ENCODE measurements around the gene PLCH1. TPM values are rescaled to one million over a fixed set of nuclear protein-coding genes. Genes with fewer than 3 reads are reported as not detected.

The PLCH1 gene
- total and polyA plus RNA-seq, 10 of the 15 experiments (the other 5 are each of a cell fraction or from before 2014, with no cell fraction given), result 0.03 to 0.22 (median 0.04) TPM; not detected in 5

DNA sequence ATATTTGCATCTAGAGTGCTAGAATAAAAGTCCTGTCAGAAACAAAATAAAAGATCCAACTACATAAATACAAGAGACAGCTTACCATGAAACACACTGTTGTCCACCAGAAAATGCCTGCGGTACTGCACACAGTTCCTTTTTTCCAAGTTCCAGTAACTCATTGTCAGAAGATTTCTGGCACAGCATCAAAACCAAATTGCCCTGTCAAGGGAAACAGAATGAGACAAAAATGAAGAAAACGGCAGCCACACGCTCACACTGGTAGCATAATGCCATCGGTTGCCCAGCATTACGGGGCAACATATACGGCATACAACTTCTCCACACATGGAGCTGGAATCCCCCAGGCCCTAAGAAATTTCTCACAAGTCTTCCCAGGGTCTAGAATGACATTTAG lies 40.8 kb downstream of the PLCH1 start:
- no peak overlapping the region for H3K4me3 ChIP-seq
- POLR2A ChIA-PET, result no interaction called here
- SMC1A ChIA-PET (ENCODE audit: uncharacterized antibody, unreplicated experiment), result no interaction called here
- DNase-seq (ENCODE audit: low read depth, low spot score) (no peak), ATAC-seq (no peak), FAIRE-seq (no peak)
- no peaks in the 10 kb centered on the region for H3K4me1 ChIP-seq (ENCODE audit: control insufficient read depth, insufficient read depth, low read length)
- CTCF ChIA-PET, result interaction anchor here (1.1 to 5.8 kb wide), 4 partner anchors 7 to 352 kb away, joined by 3 to 64 read pairs (median 46); no protein-coding TSS in a partner anchor
- no peak overlapping the region for H3K9ac ChIP-seq (ENCODE audit: control insufficient read depth, insufficient read depth, low read length)
- TF ChIP-seq RAD21 (IDR thresholded peaks at IDR 0.05; ENCODE audit: insufficient read depth, low read depth, low read length) (no peak), ZZZ3 (IDR thresholded peaks at IDR 0.05; ENCODE audit: control insufficient read depth, insufficient read length, low read depth) (no peak)
- no peaks in the 10 kb centered on the region for H4K20me1 ChIP-seq (ENCODE audit: control insufficient read depth, insufficient read depth)
- H3K27me3 ChIP-seq (replicated peaks in 1 of 2; ENCODE audit: control insufficient read depth in 2 of 2, insufficient read depth in 2 of 2, low read length in 1 of 2), result no peaks in the 10 kb centered on the region
- intact Hi-C loops (cut with micrococcal nuclease; ENCODE audit: unreplicated experiment), result loop anchor here (5.0 kb wide), 2 partner anchors 132 to 947 kb away; no protein-coding TSS in a partner anchor
- H2AFZ ChIP-seq (ENCODE audit: control insufficient read depth, low read depth, low read length), result no peak overlapping the region
- no peak overlapping the region for H3K27ac ChIP-seq (ENCODE audit: control insufficient read depth, insufficient read depth)
- RAD21 ChIA-PET (ENCODE audit: unreplicated experiment), result interaction anchor here (3.2 kb wide), 1 partner anchor 322 kb away, joined by 26 read pairs; no protein-coding TSS in a partner anchor
- 15% methylated on average over 6 of the region's 6 CpGs for WGBS (ENCODE audit: insufficient coverage, insufficient replicate concordance, low lambda C conversion rate, missing lambda C conversion rate)
- no TSS peak for BruUV-seq (replicated peaks)
- H3K9me3 ChIP-seq (replicated peaks; ENCODE audit: control insufficient read depth, insufficient read depth, low read length), result no peaks in the 10 kb centered on the region
- no peak overlapping the region for H3K4me2 ChIP-seq (ENCODE audit: control insufficient read depth, insufficient read depth)
- H3K36me3 ChIP-seq (ENCODE audit: control insufficient read depth in 2 of 2, insufficient read depth in 2 of 2, low read length in 1 of 2), result no peaks in the 10 kb centered on the region
- no peaks in the 10 kb centered on the region for H3K79me2 ChIP-seq (ENCODE audit: control insufficient read depth, insufficient read depth, low read length)
- in situ Hi-C loops (cut with MboI), result loop anchor here (5.0 kb wide), 2 partner anchors 322 to 347 kb away; no protein-coding TSS in a partner anchor

DNA sequence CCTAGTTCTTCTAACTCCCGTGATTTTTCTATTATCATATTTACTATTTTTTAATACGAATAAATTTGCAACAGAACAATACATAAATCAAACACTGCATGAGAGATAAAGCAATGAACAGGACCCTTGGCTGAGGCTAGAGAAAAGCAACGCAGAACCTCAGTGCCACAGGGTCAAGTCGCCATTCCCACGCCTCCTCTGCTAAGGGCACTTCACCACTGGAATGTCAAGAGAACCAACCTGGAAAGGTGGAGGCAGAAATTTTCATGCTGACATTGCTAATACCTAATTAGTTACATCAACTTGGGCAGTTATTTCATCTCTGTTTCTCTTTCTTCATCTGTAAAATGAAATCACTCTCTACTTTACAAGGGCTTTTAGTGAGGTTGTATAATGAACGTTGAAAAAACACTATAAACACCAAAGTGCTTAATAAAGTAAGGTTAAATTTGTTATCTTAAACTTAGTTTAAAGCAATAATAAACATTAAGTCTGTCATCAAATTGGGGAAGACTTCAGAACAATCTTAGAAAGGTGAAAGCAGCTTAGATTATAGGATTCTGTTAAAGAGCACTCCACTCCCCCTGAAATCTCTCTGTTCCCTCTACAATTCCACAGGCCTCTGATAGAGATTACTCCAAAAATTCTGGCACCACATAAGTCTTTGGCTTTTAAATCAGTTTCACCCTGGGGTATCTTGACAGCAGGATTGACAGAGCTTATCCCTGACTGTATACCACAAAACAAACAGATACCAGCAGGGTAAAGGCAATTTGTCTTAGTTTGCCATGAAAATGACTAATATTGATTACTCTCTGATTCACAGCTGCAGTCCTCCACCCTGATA lies 41.9 kb downstream of the PLCH1 start:
- no peak for ATAC-seq
- H4K20me1 ChIP-seq (ENCODE audit: control insufficient read depth, insufficient read depth), result no peaks in the 10 kb centered on the region
- RAD21 ChIA-PET (ENCODE audit: unreplicated experiment), result interaction anchor here (0.7 to 3.8 kb wide), 10 partner anchors 8 to 1369 kb away, joined by 3 to 26 read pairs (median 5); no protein-coding TSS in a partner anchor
- H3K36me3 ChIP-seq (ENCODE audit: control insufficient read depth in 2 of 2, insufficient read depth in 2 of 2, low read length in 1 of 2), result no peaks in the 10 kb centered on the region
- CTCF ChIA-PET, result interaction anchor here (0.8 to 5.8 kb wide), 24 partner anchors 8 to 799 kb away, joined by 3 to 64 read pairs (median 4); partner anchors contain the start of gene C3orf33
- no peak overlapping the region for H3K4me3 ChIP-seq
- no peak overlapping the region for H3K9ac ChIP-seq (ENCODE audit: control insufficient read depth, insufficient read depth, low read length)
- under 1% methylated on average over 6 of the region's 6 CpGs for WGBS (ENCODE audit: insufficient coverage, insufficient replicate concordance, low lambda C conversion rate, missing lambda C conversion rate)
- H3K27me3 ChIP-seq (replicated peaks in 1 of 2; ENCODE audit: control insufficient read depth in 2 of 2, insufficient read depth in 2 of 2, low read length in 1 of 2), result no peaks in the 10 kb centered on the region
- no peaks in the 10 kb centered on the region for H3K79me2 ChIP-seq (ENCODE audit: control insufficient read depth, insufficient read depth, low read length)
- H3K4me1 ChIP-seq (ENCODE audit: control insufficient read depth, insufficient read depth, low read length), result no peaks in the 10 kb centered on the region
- no peak overlapping the region for H3K27ac ChIP-seq (ENCODE audit: control insufficient read depth, insufficient read depth)
- BruUV-seq (replicated peaks), result no TSS peak
- POLR2A ChIA-PET, result no interaction called here
- FAIRE-seq, result no peak
- H3K9me3 ChIP-seq (replicated peaks; ENCODE audit: control insufficient read depth, insufficient read depth, low read length), result no peaks in the 10 kb centered on the region
- DNase-seq (ENCODE audit: low read depth, low spot score), result no peak
- no peak overlapping the region for H3K4me2 ChIP-seq (ENCODE audit: control insufficient read depth, insufficient read depth)
- SMC1A ChIA-PET (ENCODE audit: uncharacterized antibody, unreplicated experiment), result interaction anchor here (0.6 to 2.5 kb wide), 8 partner anchors 9 to 1596 kb away, joined by 3 to 27 read pairs (median 4); no protein-coding TSS in a partner anchor
- in situ Hi-C loops (cut with MboI) (loop anchor here (5.0 kb wide), 2 partner anchors 321 to 346 kb away; no protein-coding TSS in a partner anchor), intact Hi-C loops (cut with micrococcal nuclease; ENCODE audit: unreplicated experiment) (loop anchor here (1.0 to 5.0 kb wide), 4 partner anchors 131 to 946 kb away; no protein-coding TSS in a partner anchor)
- no peak overlapping the region for H2AFZ ChIP-seq (ENCODE audit: control insufficient read depth, low read depth, low read length)
- no peak for TF ChIP-seq POLR2AphosphoS2 (IDR thresholded peaks at IDR 0.05; ENCODE audit: low read depth, low read length)
- no peak for TF ChIP-seq CBFB (IDR thresholded peaks at IDR 0.05; ENCODE audit: low read depth)
- TF ChIP-seq BHLHE40 (IDR thresholded peaks at IDR 0.05; ENCODE audit: borderline replicate concordance in 1 of 2, low read depth in 2 of 2, low read length in 1 of 2), result no peak
- TF ChIP-seq, protein P1, sequence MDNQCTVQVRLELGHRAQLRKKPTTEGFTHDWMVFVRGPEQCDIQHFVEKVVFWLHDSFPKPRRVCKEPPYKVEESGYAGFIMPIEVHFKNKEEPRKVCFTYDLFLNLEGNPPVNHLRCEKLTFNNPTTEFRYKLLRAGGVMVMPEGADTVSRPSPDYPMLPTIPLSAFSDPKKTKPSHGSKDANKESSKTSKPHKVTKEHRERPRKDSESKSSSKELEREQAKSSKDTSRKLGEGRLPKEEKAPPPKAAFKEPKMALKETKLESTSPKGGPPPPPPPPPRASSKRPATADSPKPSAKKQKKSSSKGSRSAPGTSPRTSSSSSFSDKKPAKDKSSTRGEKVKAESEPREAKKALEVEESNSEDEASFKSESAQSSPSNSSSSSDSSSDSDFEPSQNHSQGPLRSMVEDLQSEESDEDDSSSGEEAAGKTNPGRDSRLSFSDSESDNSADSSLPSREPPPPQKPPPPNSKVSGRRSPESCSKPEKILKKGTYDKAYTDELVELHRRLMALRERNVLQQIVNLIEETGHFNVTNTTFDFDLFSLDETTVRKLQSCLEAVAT (IDR thresholded peaks at IDR 0.05), result no peak
- TF ChIP-seq, protein P2, sequence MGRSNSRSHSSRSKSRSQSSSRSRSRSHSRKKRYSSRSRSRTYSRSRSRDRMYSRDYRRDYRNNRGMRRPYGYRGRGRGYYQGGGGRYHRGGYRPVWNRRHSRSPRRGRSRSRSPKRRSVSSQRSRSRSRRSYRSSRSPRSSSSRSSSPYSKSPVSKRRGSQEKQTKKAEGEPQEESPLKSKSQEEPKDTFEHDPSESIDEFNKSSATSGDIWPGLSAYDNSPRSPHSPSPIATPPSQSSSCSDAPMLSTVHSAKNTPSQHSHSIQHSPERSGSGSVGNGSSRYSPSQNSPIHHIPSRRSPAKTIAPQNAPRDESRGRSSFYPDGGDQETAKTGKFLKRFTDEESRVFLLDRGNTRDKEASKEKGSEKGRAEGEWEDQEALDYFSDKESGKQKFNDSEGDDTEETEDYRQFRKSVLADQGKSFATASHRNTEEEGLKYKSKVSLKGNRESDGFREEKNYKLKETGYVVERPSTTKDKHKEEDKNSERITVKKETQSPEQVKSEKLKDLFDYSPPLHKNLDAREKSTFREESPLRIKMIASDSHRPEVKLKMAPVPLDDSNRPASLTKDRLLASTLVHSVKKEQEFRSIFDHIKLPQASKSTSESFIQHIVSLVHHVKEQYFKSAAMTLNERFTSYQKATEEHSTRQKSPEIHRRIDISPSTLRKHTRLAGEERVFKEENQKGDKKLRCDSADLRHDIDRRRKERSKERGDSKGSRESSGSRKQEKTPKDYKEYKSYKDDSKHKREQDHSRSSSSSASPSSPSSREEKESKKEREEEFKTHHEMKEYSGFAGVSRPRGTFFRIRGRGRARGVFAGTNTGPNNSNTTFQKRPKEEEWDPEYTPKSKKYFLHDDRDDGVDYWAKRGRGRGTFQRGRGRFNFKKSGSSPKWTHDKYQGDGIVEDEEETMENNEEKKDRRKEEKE (IDR thresholded peaks at IDR 0.05), result no peak
- TF ChIP-seq BRCA1 (IDR thresholded peaks at IDR 0.05; ENCODE audit: low read depth, low read length), result no peak
